Measurements from ENCODE around the gene CYRIA. TPM values are rescaled to one million over a fixed set of nuclear protein-coding genes. Genes with fewer than 3 reads are reported as not detected.

Gene CYRIA
- total and polyA plus RNA-seq, 11 donors: 0.86 to 19.9 (median 2.7) TPM

DNA sequence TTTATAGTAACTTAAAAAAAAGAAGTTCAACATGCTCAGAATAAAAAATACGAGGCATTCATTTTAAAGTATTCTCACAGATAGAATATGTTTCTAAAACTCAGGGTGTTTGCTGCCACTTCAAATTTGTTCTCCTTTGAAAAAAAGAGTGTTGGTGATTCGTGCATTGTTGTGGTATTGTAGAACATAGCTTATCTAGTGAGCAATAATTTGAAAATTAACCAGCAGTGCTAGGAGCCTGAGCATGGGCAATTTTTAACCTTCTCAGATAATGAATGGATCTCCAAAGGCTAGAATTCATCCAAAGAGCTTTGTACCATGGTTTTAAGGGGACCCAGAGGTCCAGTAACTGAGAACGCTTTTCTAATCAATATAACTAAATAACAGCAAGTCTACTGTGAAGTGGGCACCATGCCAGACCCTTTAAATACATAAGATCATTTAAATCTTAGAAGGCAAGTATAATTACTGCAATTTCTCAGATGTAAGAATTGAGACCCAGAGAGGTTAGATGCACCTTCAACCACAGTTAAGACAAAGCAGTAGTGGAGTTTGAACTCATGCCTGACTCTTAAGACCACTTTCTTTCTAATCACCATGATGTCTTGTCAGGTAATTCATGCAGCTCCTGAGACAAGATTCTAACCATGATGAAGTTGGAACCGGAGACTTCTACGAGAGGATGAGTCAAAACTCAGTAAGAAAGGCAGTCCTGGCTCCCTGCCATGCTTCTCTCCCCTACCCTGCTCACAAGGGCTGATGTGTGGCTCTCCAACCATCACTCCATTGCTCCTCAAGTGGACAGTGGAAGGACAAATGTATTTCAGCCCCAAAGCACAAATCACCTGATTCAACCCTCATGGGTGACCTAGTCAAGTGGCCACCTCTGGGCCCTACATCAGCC, 3.4 kb downstream of the CYRIA start:
- no peak overlapping the region for H3K27ac ChIP-seq
- no peak overlapping the region for H3K4me3 ChIP-seq
- H3K36me3 ChIP-seq: no peaks in the 10 kb centered on the region
- H3K4me1 ChIP-seq: peaks cover 0 to 84% (median 30%) of the 10 kb centered on the region in 12 donors
- intact Hi-C loops (cut with DNase I): loop anchor here in 4 of 10 donors (5.0 to 10.0 kb wide), 2 partner anchors 40 to 47 kb away; no protein-coding TSS in a partner anchor
- no peaks in the 10 kb centered on the region for H3K9me3 ChIP-seq
- no peaks in the 10 kb centered on the region for H3K27me3 ChIP-seq
- ATAC-seq (no peak), DNase-seq (peak in 1 of 5 donors; percentile 60)
- TF ChIP-seq, protein P1, sequence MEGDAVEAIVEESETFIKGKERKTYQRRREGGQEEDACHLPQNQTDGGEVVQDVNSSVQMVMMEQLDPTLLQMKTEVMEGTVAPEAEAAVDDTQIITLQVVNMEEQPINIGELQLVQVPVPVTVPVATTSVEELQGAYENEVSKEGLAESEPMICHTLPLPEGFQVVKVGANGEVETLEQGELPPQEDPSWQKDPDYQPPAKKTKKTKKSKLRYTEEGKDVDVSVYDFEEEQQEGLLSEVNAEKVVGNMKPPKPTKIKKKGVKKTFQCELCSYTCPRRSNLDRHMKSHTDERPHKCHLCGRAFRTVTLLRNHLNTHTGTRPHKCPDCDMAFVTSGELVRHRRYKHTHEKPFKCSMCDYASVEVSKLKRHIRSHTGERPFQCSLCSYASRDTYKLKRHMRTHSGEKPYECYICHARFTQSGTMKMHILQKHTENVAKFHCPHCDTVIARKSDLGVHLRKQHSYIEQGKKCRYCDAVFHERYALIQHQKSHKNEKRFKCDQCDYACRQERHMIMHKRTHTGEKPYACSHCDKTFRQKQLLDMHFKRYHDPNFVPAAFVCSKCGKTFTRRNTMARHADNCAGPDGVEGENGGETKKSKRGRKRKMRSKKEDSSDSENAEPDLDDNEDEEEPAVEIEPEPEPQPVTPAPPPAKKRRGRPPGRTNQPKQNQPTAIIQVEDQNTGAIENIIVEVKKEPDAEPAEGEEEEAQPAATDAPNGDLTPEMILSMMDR (IDR thresholded peaks at IDR 0.05): no peak
- no peak for TF ChIP-seq POLR2A (IDR thresholded peaks at IDR 0.05)
- 77 to 92% (median 86%) methylated on average over 5 of the region's 5 CpGs for WGBS, 4 donors

DNA sequence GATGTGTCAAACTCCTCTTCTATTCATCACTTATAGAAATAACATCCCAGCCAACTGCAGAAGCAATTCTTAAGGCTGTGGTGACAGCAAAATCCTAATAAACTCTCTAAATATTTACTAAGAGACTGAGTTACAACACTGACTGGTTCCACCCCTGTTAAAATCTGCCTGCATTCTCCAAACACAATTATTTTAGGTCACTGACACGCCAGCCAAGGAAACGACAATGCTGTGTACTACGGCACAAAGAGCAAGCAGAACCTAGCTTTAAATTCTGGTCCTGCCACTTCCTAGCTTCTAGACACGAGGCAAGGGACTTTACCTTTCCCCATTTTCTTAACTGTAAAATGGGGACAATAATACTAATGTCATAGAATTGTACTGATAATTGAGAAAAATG, 4.1 kb downstream of the CYRIA start:
- 77 to 83% (median 81%) methylated on average over 4 of the region's 4 CpGs for WGBS, 4 donors

DNA sequence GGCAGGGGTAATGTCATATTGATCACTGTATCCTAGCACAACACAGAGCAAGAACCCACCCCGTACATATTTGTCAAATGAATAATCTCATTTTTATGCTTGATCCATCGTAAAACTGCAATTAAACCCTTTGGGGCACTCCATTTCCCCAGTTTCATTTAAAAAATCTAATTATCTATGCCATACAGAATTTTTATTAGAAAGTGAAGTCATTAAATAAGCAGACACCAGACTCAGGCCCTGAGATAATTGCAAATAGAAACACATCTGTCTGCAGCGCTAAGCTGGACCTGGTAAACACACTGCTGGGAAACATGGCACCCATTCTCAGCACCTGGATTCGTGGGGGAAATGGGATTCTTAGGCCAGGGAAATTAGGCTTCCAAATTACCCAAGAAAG, 5.1 kb downstream of the CYRIA start:
- no peaks in the 10 kb centered on the region for H3K36me3 ChIP-seq
- H3K4me1 ChIP-seq: peaks cover 0 to 88% (median 36%) of the 10 kb centered on the region in 12 donors
- no peak for DNase-seq
- no peaks in the 10 kb centered on the region for H3K9me3 ChIP-seq
- no peak for ATAC-seq
- no peaks in the 10 kb centered on the region for H3K27me3 ChIP-seq
- 70 to 95% (median 72%) methylated on average over 4 of the region's 4 CpGs for WGBS, 4 donors
- no peak overlapping the region for H3K4me3 ChIP-seq
- TF ChIP-seq, protein P1 (IDR thresholded peaks at IDR 0.05): no peak
- no peak for TF ChIP-seq POLR2A (IDR thresholded peaks at IDR 0.05)
- H3K27ac ChIP-seq: peak overlapping the region in 1 of 12 donors; percentile 44
- intact Hi-C loops (cut with DNase I): loop anchor here in 4 of 10 donors (5.0 to 10.0 kb wide), 2 partner anchors 38 to 46 kb away; no protein-coding TSS in a partner anchor

More for the DNA sequence above, 4.1 kb downstream of the CYRIA start:
- no peak for DNase-seq
- no peak for ATAC-seq
- intact Hi-C loops (cut with DNase I): loop anchor here in 4 of 10 donors (5.0 to 10.0 kb wide), 2 partner anchors 39 to 47 kb away; no protein-coding TSS in a partner anchor
- Histone ChIP-seq H3K36me3 (no peaks in the 10 kb centered on the region), H3K27ac (no peak overlapping the region), H3K27me3 (no peaks in the 10 kb centered on the region), H3K4me3 (no peak overlapping the region), H3K4me1 (peaks cover 0 to 85% (median 32%) of the 10 kb centered on the region in 12 donors), H3K9me3 (no peaks in the 10 kb centered on the region)
- TF ChIP-seq POLR2A (IDR thresholded peaks at IDR 0.05): no peak
- TF ChIP-seq, protein P1 (IDR thresholded peaks at IDR 0.05): no peak

DNA sequence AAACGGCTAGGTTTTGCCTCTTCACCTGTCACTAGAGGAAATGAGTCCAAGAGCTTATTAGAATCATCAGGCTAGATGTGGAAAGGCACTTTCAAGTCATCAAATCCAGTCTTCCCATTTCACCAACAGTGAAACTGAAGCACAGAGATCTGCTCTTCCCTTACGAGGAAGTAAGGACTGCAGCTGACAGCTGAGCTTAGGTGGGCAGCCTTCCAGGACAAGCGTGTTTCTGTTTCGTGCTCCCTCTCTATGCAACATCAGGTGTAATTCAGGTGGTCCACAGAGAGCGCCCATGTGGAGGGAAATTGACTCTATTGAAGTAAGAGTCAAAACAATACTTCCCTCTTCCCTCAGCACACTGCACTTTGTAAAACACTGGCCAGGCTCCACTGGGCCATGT, 5.5 kb downstream of the CYRIA start:
- DNase-seq: no peak
- Histone ChIP-seq H3K4me3 (no peak overlapping the region), H3K36me3 (no peaks in the 10 kb centered on the region), H3K4me1 (peaks cover 0 to 90% (median 35%) of the 10 kb centered on the region in 12 donors), H3K27ac (peak overlapping the region in 1 of 12 donors; percentile 44), H3K27me3 (no peaks in the 10 kb centered on the region), H3K9me3 (no peaks in the 10 kb centered on the region)
- ATAC-seq: no peak
- intact Hi-C loops (cut with DNase I): loop anchor here in 4 of 10 donors (5.0 to 10.0 kb wide), 2 partner anchors 38 to 45 kb away; no protein-coding TSS in a partner anchor
- TF ChIP-seq, protein P1 (IDR thresholded peaks at IDR 0.05): no peak
- TF ChIP-seq POLR2A (IDR thresholded peaks at IDR 0.05): no peak
- 50 to 84% (median 66%) methylated on average over 5 of the region's 5 CpGs for WGBS, 4 donors

All from heart left ventricle (tissue), 16 donors.